ENCODE data around the gene PKMYT1. TPM values are rescaled to one million over a fixed set of nuclear protein-coding genes. Genes with fewer than 3 reads are reported as not detected.

PKMYT1 gene
- total RNA-seq, 1 donor from 2014 or later, result 1.2 TPM

- DNase-seq (ENCODE audit: low spot score in 2 of 2), result no peak
- FAIRE-seq, result no peak
These were observed 39.5 kb upstream of the PKMYT1 start for GRCh38 chr16:3019594-3020246.

- FAIRE-seq (no peak), DNase-seq (ENCODE audit: low spot score in 2 of 2) (no peak)
These were observed 37.7 kb upstream of the PKMYT1 start, which contains the start of gene CLDN6 for GRCh38 chr16:3017794-3018506. CLDN6 (minus strand) TSS chr16:3018183; CDS start chr16:3016021, 2,162 bp downstream.

GRCh38 chr16:3017344-3017743 is 37.1 kb upstream of the PKMYT1 start:
- FAIRE-seq (no peak), DNase-seq (ENCODE audit: low spot score in 2 of 2) (no peak)

- FAIRE-seq (no peak), DNase-seq (ENCODE audit: low spot score in 2 of 2) (no peak)
These were observed 35.7 kb upstream of the PKMYT1 start for GRCh38 chr16:3015865-3016521.

GRCh38 chr16:3014971-3015370 is 34.7 kb upstream of the PKMYT1 start:
- DNase-seq (ENCODE audit: low spot score in 2 of 2), result no peak
- no peak for FAIRE-seq

- FAIRE-seq (no peak), DNase-seq (ENCODE audit: low spot score in 2 of 2) (no peak)
These were observed 33.9 kb upstream of the PKMYT1 start for GRCh38 chr16:3013998-3014690.

GRCh38 chr16:3013491-3013951 is 33.3 kb upstream of the PKMYT1 start:
- FAIRE-seq, result no peak

GRCh38 chr16:3012828-3013420 is 32.7 kb upstream of the PKMYT1 start, which contains the start of gene CLDN9:
CLDN9 (plus strand) TSS chr16:3012923; CDS start chr16:3013363, 440 bp downstream.
- DNase-seq (ENCODE audit: low spot score in 2 of 2) (no peak), FAIRE-seq (no peak)

More at GRCh38 chr16:3013491-3013951, 33.3 kb upstream of the PKMYT1 start:
- DNase-seq (ENCODE audit: low spot score in 2 of 2), result no peak

GRCh38 chr16:3012246-3012645 is 32.0 kb upstream of the PKMYT1 start:
- no peak for FAIRE-seq
- no peak for DNase-seq (ENCODE audit: low spot score in 2 of 2)

GRCh38 chr16:3010510-3010909 is 30.3 kb upstream of the PKMYT1 start:
- FAIRE-seq, result no peak
- DNase-seq (ENCODE audit: low spot score in 2 of 2), result no peak

- no peak for DNase-seq (ENCODE audit: low spot score in 2 of 2)
These were observed 29.5 kb upstream of the PKMYT1 start for GRCh38 chr16:3009568-3010390.

GRCh38 chr16:3008690-3009037 is 28.4 kb upstream of the PKMYT1 start:
- DNase-seq (ENCODE audit: low spot score in 2 of 2) (no peak), FAIRE-seq (no peak)

More at GRCh38 chr16:3009568-3010390, 29.5 kb upstream of the PKMYT1 start:
- FAIRE-seq, result no peak

GRCh38 chr16:3007957-3008689 is 27.9 kb upstream of the PKMYT1 start:
- FAIRE-seq, result no peak

GRCh38 chr16:3007059-3007956 is 27.1 kb upstream of the PKMYT1 start:
- no peak for FAIRE-seq
- DNase-seq (ENCODE audit: low spot score in 2 of 2), result no peak

More at GRCh38 chr16:3007957-3008689, 27.9 kb upstream of the PKMYT1 start:
- DNase-seq (ENCODE audit: low spot score in 2 of 2), result no peak

GRCh38 chr16:3004781-3005284 is 24.6 kb upstream of the PKMYT1 start:
- DNase-seq (ENCODE audit: low spot score in 2 of 2), result no peak

GRCh38 chr16:3004319-3004718 is 24.1 kb upstream of the PKMYT1 start:
- DNase-seq (ENCODE audit: low spot score in 2 of 2) (no peak), FAIRE-seq (no peak)

More at GRCh38 chr16:3004781-3005284, 24.6 kb upstream of the PKMYT1 start:
- FAIRE-seq, result no peak

- FAIRE-seq, result peak; percentile 61
These were observed 23.5 kb upstream of the PKMYT1 start for GRCh38 chr16:3003582-3004270.

More at GRCh38 chr16:3003582-3004270, 23.5 kb upstream of the PKMYT1 start:
- DNase-seq (ENCODE audit: low spot score in 2 of 2), result peak; percentile 97 to 100
